Gastrocnemius medialis (tissue), 4 donors: ENCODE data around the gene CHRNA4. TPM values are rescaled to one million over a fixed set of nuclear protein-coding genes. Genes with fewer than 3 reads are reported as not detected.

Source experiments
- ATAC-seq, 2 donors: fragments of 150-250 bp; one replicate each; pipeline ENCODE4 v1.9.1; 2016
- DNase-seq, 2 donors: peaks; one replicate each; pipeline ENCODE4 v3.0.0-alpha.2; 2019
- H3K27ac ChIP-seq, 4 donors: fragments of 200-600 bp; sonication (generic); 1 replicate in 1 of 4; 2 replicates in 3 of 4; pipeline ENCODE4 v1.5.1; 2016 to 2018; ENCODE audit warnings: mild to moderate bottlenecking in 2 of 4, moderate library complexity in 1 of 4
- H3K27me3 ChIP-seq, 3 donors: fragments of 200-600 bp; sonication (generic) in 2 of 3; 1 replicate in 1 of 3; 2 replicates in 2 of 3; pipeline versions ENCODE4 v1.5.1 to v1.6.0; 2016 to 2019; ENCODE audit warnings: mild to moderate bottlenecking in 1 of 3, moderate library complexity in 1 of 3
- H3K36me3 ChIP-seq, 2 donors: fragments of 200-600 bp; sonication (generic) in 1 of 2; one replicate each; pipeline ENCODE4 v1.5.1; 2017 to 2018
- H3K4me1 ChIP-seq, 2 donors: fragments of 200-600 bp; sonication (generic) in 1 of 2; one replicate each; pipeline ENCODE4 v1.5.1; 2016 to 2017; ENCODE audit warnings: mild to moderate bottlenecking in 2 of 2
- H3K4me3 ChIP-seq, 4 donors: fragments of 200-600 bp; sonication (generic) in 3 of 4; 1 replicate in 1 of 4; 2 replicates in 3 of 4; pipeline ENCODE4 v1.5.1; 2016 to 2019; ENCODE audit warnings: mild to moderate bottlenecking in 2 of 4
- H3K9me3 ChIP-seq, 3 donors: fragments of 200-600 bp; sonication (generic) in 2 of 3; 1 replicate in 1 of 3; 2 replicates in 2 of 3; pipeline ENCODE4 v1.5.1; 2016 to 2019
- CTCF ChIP-seq, 5 experiments: fragments of 450-650 bp in 3 of 5; fragments of 200-600 bp in 2 of 5; sonication (generic) in 2 of 5; IDR thresholded peaks in 4 of 5; conservative IDR thresholded peaks in 1 of 5; 1 replicate in 4 of 5; 2 replicates in 1 of 5; pipeline ENCODE4 v1.5.1; 2016 to 2019; ENCODE audit warnings: antibody characterized with exemption in 5 of 5, mild to moderate bottlenecking in 3 of 5, moderate library complexity in 3 of 5
- POLR2A ChIP-seq, 2 donors: fragments of 450-650 bp; IDR thresholded peaks; one replicate each; pipeline ENCODE4 v1.6.1; 2017; ENCODE audit warnings: antibody characterized with exemption in 2 of 2, mild to moderate bottlenecking in 2 of 2, moderate library complexity in 2 of 2
- in situ Hi-C, 4 donors: fragments of 200-750 bp; cut with MboI; loops; one replicate each; pipeline versions ENCODE4 v1.15.0 to v1.8.0; 2017; ENCODE audit warnings: low sequenced_read_pairs in 4 of 4
- intact Hi-C: fragments of 100-400 bp; cut with DNase I; formaldehyde crosslinking; loops from one replicate; pipeline ENCODE4 v1.15.1; 2023; ENCODE audit warnings: low total_unique reads
- total RNA-seq, 4 donors: library from RNA; depleted of rRNA; stranded (reverse); fragments of >200 nt; gene quantifications; one replicate each; pipeline versions ENCODE4 v1.1.0 to v1.2.3, GENCODE V29; 2016

CHRNA4 gene
- total RNA-seq, 4 donors from 2014 or later = not detected

DNA sequence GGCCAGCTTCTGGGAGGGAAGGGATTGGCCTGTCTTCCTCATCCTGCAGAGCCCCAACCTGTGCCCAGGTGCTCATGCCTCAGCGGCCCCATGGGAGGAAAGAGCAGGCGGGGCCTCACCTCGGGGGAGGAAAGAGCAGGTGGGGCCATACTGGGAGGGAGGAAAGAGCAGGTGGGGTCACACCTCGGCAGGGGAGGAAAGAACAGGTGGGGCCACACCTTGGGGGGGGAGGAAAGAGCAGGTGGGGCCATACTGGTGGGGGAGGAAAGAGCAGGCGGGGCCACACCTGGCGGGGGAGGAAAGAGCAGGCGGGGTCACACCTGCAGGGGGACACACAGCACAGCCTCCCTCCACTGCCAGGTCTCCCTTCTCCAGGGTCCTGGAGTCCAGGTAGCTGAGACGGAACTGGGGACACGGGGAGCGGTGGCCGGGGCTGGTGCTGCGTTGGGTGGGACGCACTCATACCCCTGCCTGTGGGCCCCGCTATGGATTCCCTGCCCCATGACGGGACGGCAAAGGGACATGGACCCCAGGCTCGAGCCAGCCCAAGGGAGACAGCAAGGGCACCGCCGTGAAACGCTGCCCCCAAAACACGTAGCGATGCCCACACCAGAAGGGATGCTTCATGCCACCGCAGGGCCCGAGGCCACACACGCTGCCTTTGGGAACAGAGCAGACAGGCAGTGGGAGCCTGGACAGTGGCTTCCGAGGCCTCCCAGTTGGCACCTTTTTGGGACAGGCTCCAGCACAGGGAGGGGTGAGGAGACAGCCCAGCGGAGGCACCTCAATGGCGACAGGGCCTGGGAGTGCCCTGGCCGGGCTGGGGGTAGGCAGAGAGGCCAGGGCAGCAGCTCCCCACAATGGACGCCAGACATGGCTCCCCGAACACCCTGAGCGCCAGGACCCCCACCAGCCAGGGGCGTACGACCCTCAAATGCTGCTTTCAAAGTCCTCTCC lies 43.3 kb upstream of the CHRNA4 start:
- no peak for DNase-seq
- H3K9me3 ChIP-seq = no peaks in the 10 kb centered on the region
- TF ChIP-seq POLR2A (IDR thresholded peaks at IDR 0.05) = no peak
- no peak for TF ChIP-seq CTCF (IDR thresholded peaks at IDR 0.05 in 4 of 5, conservative IDR thresholded peaks at IDR 0.05 in 1 of 5)
- intact Hi-C loops (no loop called here), in situ Hi-C loops (no loop called here)
- H3K4me1 ChIP-seq = no peaks in the 10 kb centered on the region
- H3K27me3 ChIP-seq = peaks cover 2 to 10% (median 7%) of the 10 kb centered on the region in 3 donors
- H3K4me3 ChIP-seq = no peak overlapping the region
- no peak overlapping the region for H3K27ac ChIP-seq
- no peak for ATAC-seq
- H3K36me3 ChIP-seq = no peaks in the 10 kb centered on the region

- in situ Hi-C loops (no loop called here), intact Hi-C loops (no loop called here)
- Histone ChIP-seq H3K27me3 (peaks cover 2 to 10% (median 7%) of the 10 kb centered on the region in 3 donors), H3K4me3 (no peak overlapping the region), H3K36me3 (no peaks in the 10 kb centered on the region), H3K4me1 (no peaks in the 10 kb centered on the region), H3K9me3 (no peaks in the 10 kb centered on the region), H3K27ac (no peak overlapping the region)
- no peak for DNase-seq
- no peak for ATAC-seq
- TF ChIP-seq CTCF (IDR thresholded peaks at IDR 0.05 in 4 of 5, conservative IDR thresholded peaks at IDR 0.05 in 1 of 5) (no peak), POLR2A (IDR thresholded peaks at IDR 0.05) (no peak)
Observed at GRCh38 chr20:63403403-63404105, 42.4 kb upstream of the CHRNA4 start.

GRCh38 chr20:63402860-63403220 lies 41.7 kb upstream of the CHRNA4 start:
- Histone ChIP-seq H3K9me3 (no peaks in the 10 kb centered on the region), H3K4me1 (no peaks in the 10 kb centered on the region), H3K4me3 (no peak overlapping the region), H3K36me3 (no peaks in the 10 kb centered on the region), H3K27me3 (peaks cover 2 to 12% (median 7%) of the 10 kb centered on the region in 3 donors), H3K27ac (no peak overlapping the region)
- TF ChIP-seq CTCF (IDR thresholded peaks at IDR 0.05 in 4 of 5, conservative IDR thresholded peaks at IDR 0.05 in 1 of 5) (no peak), POLR2A (IDR thresholded peaks at IDR 0.05) (no peak)
- intact Hi-C loops (no loop called here), in situ Hi-C loops (no loop called here)
- DNase-seq = no peak
- ATAC-seq = no peak

DNA sequence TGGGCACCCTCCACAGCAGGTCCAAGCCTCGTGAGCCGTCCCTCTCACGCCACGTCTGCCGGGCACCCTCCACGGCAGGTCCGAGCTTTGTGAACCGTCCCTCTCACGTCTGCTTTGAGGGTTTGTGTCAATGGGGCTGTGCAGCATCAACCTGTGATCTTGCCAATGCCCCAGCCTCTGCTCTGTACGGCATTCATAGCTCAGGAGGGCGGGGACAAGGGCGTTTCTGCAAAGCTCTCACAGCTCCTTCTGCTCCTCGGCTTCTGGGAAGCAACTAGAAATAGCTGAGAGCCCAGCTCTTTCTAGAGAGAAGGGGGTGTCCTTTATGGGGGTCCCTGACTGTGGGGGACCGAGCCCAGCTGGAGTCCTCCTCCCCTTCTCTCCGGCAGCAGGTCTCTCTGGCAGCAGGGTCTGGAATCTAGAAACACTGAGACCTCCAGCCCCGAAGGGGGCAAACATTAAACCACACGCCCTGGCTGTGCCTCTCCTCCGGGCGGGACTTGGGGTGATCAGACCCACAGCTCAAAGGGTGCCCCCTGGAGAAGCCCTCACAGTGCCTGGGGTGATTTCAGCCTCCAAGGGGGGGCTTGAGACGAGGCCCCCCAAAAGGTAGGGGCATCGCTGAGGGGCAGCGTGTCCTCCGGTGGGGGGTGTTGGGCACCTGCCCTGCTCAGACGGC lies 41.2 kb upstream of the CHRNA4 start:
- H3K27ac ChIP-seq = no peak overlapping the region
- DNase-seq (no peak), ATAC-seq (no peak)
- no peaks in the 10 kb centered on the region for H3K9me3 ChIP-seq
- no peaks in the 10 kb centered on the region for H3K36me3 ChIP-seq
- TF ChIP-seq CTCF (IDR thresholded peaks at IDR 0.05 in 4 of 5, conservative IDR thresholded peaks at IDR 0.05 in 1 of 5) (no peak), POLR2A (IDR thresholded peaks at IDR 0.05) (no peak)
- intact Hi-C loops (no loop called here), in situ Hi-C loops (no loop called here)
- H3K4me1 ChIP-seq = no peaks in the 10 kb centered on the region
- peaks cover 2 to 16% (median 7%) of the 10 kb centered on the region in 3 donors for H3K27me3 ChIP-seq
- H3K4me3 ChIP-seq = no peak overlapping the region
